Endodermal cell (in vitro differentiated cells): ENCODE data around the gene MYRIP. TPM values are rescaled to one million over a fixed set of nuclear protein-coding genes. Genes with fewer than 3 reads are reported as not detected.

Experiments used
- DNase-seq: peaks from one replicate; pipeline ENCODE4 v3.0.0-alpha.2; 2017
- H3K27ac ChIP-seq: 2 replicates; pipeline ENCODE4 v1.5.1; 2013; ENCODE audit warnings: mild to moderate bottlenecking, low read depth, low read length, moderate library complexity
- H3K27me3 ChIP-seq: 2 replicates; pipeline ENCODE4 v1.6.1; 2013; ENCODE audit warnings: mild to moderate bottlenecking, low read length, moderate library complexity; ENCODE audit not compliant: insufficient read depth, control insufficient read depth, poor library complexity, severe bottlenecking
- H3K36me3 ChIP-seq: 2 replicates; pipeline ENCODE4 v1.7.0; 2013; ENCODE audit warnings: mild to moderate bottlenecking, low read length, moderate library complexity; ENCODE audit not compliant: control insufficient read depth, insufficient read depth
- H3K4me1 ChIP-seq: one replicate; pipeline ENCODE4 v1.7.0; 2013; ENCODE audit warnings: low read length; ENCODE audit not compliant: control insufficient read depth, insufficient read depth
- H3K4me3 ChIP-seq: 2 replicates; pipeline ENCODE4 v1.5.1; 2013; ENCODE audit warnings: mild to moderate bottlenecking, low read length, moderate library complexity
- H3K9ac ChIP-seq: 2 replicates; pipeline ENCODE4 v1.6.1; 2013; ENCODE audit warnings: mild to moderate bottlenecking, low read length, moderate library complexity; ENCODE audit not compliant: poor library complexity, severe bottlenecking; ENCODE audit errors: extremely low read depth
- H3K9me3 ChIP-seq: 2 replicates; pipeline ENCODE4 v1.6.1; 2013; ENCODE audit warnings: mild to moderate bottlenecking, low read length, moderate library complexity; ENCODE audit not compliant: control insufficient read depth
- H3K27ac Mint-ChIP-seq: 2 replicates; pipeline ENCODE4 v1.8.0; 2020; ENCODE audit warnings: mixed read lengths
- H3K27me3 Mint-ChIP-seq: 2 replicates; pipeline ENCODE4 v1.8.0; 2021; ENCODE audit warnings: mild to moderate bottlenecking, mixed read lengths; ENCODE audit not compliant: insufficient read depth
- H3K36me3 Mint-ChIP-seq: 2 replicates; pipeline ENCODE4 v1.8.0; 2020; ENCODE audit warnings: low read depth, mixed read lengths
- H3K4me1 Mint-ChIP-seq: 2 replicates; pipeline ENCODE4 v1.8.0; 2020; ENCODE audit warnings: mixed read lengths
- H3K4me3 Mint-ChIP-seq: 2 replicates; pipeline ENCODE4 v1.8.0; 2020; ENCODE audit warnings: mild to moderate bottlenecking, moderate library complexity, mixed read lengths
- H3K9me3 Mint-ChIP-seq: 2 replicates; pipeline ENCODE4 v1.8.0; 2020; ENCODE audit warnings: mild to moderate bottlenecking, mixed read lengths
- CTCF ChIP-seq: fragments of 200-600 bp; sonication (generic); conservative IDR thresholded peaks from 2 replicates; pipeline ENCODE4 v1.5.0; 2021; ENCODE audit warnings: antibody characterized with exemption, mild to moderate bottlenecking
- WGBS, 2 experiments: methylation state at CpG; one replicate each; pipeline versions ENCODE4 v1.1.5 to v1.1.7; 2013; ENCODE audit warnings: missing lambda C conversion rate in 2 of 2, mixed read lengths in 1 of 2; ENCODE audit not compliant: insufficient coverage in 1 of 2, insufficient read length in 1 of 2; 5-methylcytosine and 5-hydroxymethylcytosine counted together
- total RNA-seq, 2 donors: library from RNA; stranded (reverse); fragmentation: NEBNext Ultra II Directional in 1 of 2; extraction: Animal tissue kit (Norgen Biotek cat#: 25700) in 1 of 2; gene quantifications; 2 replicates in 1 of 2; 3 replicates in 1 of 2; pipeline ENCODE4 v1.2.1, GENCODE V29; 2021

The MYRIP gene
- total RNA-seq, 2 donors from 2014 or later: 4.3 to 4.6 TPM

DNA sequence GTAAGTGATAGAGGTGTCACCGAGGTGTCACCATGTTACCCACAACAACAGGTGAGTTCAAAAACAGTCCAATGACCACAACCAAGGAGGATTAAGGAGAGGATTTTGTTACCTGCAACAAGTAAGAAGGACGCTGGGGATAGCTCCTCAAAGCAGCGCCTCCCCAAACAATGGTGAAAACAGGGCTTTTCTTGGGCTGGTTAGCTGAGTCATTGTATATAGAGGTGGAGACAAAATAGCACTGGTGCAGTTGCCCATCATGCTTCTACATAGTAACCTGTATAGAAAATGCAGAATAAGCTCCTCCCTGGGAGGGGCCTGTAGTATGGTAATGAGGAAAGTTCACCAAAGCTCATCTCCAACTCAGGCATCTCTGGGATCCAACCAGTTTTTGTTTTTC lies 383.2 kb downstream of the MYRIP start:
- Histone ChIP-seq H3K4me1 (no peaks in the 10 kb centered on the region), H3K9ac (no peak overlapping the region), H3K4me3 (no peak overlapping the region), H3K27ac (no peak overlapping the region), H3K9me3 (no peaks in the 10 kb centered on the region), H3K27me3 (no peaks in the 10 kb centered on the region), H3K36me3 (no peaks in the 10 kb centered on the region)
- TF ChIP-seq CTCF: no peak
- Mint-ChIP-seq H3K9me3 (no peaks in the 10 kb centered on the region), H3K4me1 (peaks cover 5% of the 10 kb centered on the region), H3K36me3 (no peaks in the 10 kb centered on the region), H3K4me3 (no peak overlapping the region), H3K27me3 (no peaks in the 10 kb centered on the region), H3K27ac (no peak overlapping the region)
- DNase-seq: peak; percentile 72
- 83% methylated on average over 3 of the region's 3 CpGs; no CpG with 5 or more reads in 1 of the 2 experiments for WGBS, 2 experiments

DNA sequence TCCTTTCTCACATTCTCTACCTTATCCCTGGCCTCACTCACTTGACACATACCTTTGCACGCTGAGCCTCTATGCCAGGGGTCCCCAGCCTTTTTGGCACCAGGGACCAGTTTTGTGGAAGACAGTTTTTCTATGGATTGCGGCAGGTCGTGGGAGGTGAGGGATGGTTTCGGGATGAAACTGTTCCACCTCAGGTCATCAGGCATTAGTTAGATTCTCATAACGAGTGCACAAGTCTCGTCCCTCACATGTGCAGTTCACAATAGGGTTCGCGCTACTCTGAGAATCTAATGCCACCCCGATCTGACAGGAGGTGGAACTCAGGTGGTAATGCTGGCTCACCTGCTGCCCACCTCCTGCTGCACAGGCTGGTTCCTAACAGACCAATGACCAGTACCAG lies 387.6 kb downstream of the MYRIP start:
- H3K27me3 Mint-ChIP-seq: no peaks in the 10 kb centered on the region
- H3K4me3 Mint-ChIP-seq: no peak overlapping the region
- H3K9me3 Mint-ChIP-seq: no peaks in the 10 kb centered on the region
- Histone ChIP-seq H3K4me1 (no peaks in the 10 kb centered on the region), H3K4me3 (no peak overlapping the region), H3K27ac (no peak overlapping the region), H3K27me3 (no peaks in the 10 kb centered on the region), H3K36me3 (no peaks in the 10 kb centered on the region), H3K9me3 (no peaks in the 10 kb centered on the region), H3K9ac (no peak overlapping the region)
- H3K4me1 Mint-ChIP-seq: peaks cover 5% of the 10 kb centered on the region
- no peak for TF ChIP-seq CTCF
- peak; percentile 20 for DNase-seq
- H3K27ac Mint-ChIP-seq: no peak overlapping the region
- H3K36me3 Mint-ChIP-seq: no peaks in the 10 kb centered on the region
- 90% methylated on average over 3 to 9 of the region's 9 CpGs for WGBS, 2 experiments

- Mint-ChIP-seq H3K9me3 (no peaks in the 10 kb centered on the region), H3K4me1 (peaks cover 3% of the 10 kb centered on the region), H3K27ac (no peak overlapping the region), H3K36me3 (no peaks in the 10 kb centered on the region), H3K27me3 (no peaks in the 10 kb centered on the region), H3K4me3 (no peak overlapping the region)
- Histone ChIP-seq H3K27me3 (no peaks in the 10 kb centered on the region), H3K27ac (no peak overlapping the region), H3K9me3 (no peaks in the 10 kb centered on the region), H3K4me1 (no peaks in the 10 kb centered on the region), H3K4me3 (no peak overlapping the region), H3K36me3 (no peaks in the 10 kb centered on the region), H3K9ac (no peak overlapping the region)
- peak; percentile 32 for DNase-seq
- WGBS, 2 experiments: 91 to 93% methylated on average over 4 to 6 of the region's 6 CpGs
- no peak for TF ChIP-seq CTCF
These were observed 391.4 kb downstream of the MYRIP start for GRCh38 chr3:40200692-40201316.
